Pulmonary artery endothelial cell (primary cell): Measurements from ENCODE around the gene RAB31. TPM values are rescaled to one million over a fixed set of nuclear protein-coding genes. Genes with fewer than 3 reads are reported as not detected.
A peak's percentile ranks its signal among the peaks of the same experiment; 100 is the strongest.

Experiments used
- DNase-seq: peaks from one replicate; pipeline ENCODE4 v3.0.0-alpha.2; 2011; ENCODE audit warnings: low read depth, low spot score
- total RNA-seq: library from RNA; depleted of rRNA; stranded (reverse); fragments of >200 nt; gene quantifications from 2 replicates; pipeline ENCODE4 v1.2.3, GENCODE V29; 2014

Gene RAB31
- total RNA-seq, 1 donor from 2014 or later, result 32.7 TPM

DNA sequence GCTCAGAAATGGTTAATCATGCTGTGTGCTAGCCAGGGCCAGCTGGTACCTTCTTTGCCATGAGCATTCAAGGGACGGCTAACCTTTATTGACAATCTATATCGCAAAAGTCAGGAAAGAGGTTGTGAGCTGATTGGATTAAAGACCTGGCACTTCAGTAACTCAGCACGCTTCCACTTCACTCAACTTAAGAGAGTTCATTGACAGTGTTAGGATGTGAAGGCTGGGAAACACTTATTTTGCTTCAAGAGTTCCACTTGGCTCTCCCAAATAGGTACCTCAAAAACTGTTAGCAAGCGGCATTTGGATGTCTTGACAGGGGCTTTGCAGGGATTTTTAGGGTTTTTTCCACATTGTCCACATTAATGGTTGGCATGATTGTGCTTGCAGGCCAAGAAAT, 152.6 kb downstream of the RAB31 start:
- no peak for DNase-seq

DNA sequence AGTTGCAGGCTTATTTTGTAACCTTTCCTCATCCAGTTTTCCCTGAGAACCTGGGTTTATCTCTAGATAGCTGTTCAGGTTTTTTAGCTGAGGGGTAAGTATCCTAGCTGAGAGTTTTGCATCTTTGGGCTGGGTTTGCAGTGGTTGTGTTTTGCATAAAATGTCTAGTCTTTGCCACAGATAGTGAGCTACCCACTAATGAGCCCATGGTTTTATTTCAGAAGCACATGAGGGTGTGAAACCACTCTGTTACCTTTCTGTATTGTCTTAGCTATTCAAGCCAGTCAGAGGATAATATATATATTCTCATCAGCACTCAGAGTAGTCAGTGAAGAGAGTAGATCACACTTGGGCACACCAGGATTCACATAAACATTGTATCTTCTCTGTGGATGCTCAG, 153.1 kb downstream of the RAB31 start:
- no peak for DNase-seq

- no peak for DNase-seq
Measured at GRCh38 chr18:9861933-9862332, 153.8 kb downstream of the RAB31 start.

- no peak for DNase-seq
Measured at GRCh38 chr18:9862686-9863085, 154.6 kb downstream of the RAB31 start.

DNA sequence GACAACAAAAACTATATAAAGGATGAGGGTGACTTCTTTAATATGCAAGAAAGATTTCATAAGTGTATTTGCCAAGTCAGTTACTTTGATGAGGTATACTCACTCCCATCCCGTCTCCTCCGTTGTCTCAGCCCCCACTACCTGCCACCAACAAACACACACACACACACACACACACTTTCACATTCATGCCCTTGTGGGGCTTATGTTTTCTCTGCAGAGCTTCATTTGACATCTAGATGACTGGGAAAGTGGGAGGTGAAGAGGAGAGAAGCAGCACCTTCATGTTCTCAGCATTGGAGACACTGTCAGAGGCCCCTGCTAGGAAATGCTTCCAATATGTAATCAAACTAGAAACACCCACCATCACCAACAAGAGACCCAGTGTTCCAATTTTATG, 155.2 kb downstream of the RAB31 start:
- no peak for DNase-seq

- no peak for DNase-seq
Measured at GRCh38 chr18:9865764-9866490, 157.8 kb downstream of the RAB31 start.

DNA sequence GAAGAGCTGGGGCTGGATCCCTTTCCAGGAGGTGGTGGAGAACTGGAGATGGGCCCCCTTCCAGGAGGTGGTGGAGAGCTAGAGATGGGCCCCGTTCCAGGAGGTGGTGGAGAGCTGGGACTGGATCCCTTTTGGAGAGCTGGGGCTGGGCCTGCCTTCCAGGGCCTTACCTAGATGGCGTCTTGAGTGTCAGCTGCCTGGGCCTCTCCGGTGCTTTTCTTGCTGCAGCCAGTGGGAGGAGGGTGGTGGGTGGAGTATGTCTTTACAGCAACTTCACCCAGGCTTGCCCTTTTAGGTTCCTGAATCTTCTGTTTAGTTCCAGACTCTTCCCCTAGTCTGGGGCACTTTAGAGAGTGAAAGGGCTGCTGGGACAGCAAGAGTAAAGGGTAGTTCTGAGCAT, 158.5 kb downstream of the RAB31 start:
- DNase-seq, result no peak

DNA sequence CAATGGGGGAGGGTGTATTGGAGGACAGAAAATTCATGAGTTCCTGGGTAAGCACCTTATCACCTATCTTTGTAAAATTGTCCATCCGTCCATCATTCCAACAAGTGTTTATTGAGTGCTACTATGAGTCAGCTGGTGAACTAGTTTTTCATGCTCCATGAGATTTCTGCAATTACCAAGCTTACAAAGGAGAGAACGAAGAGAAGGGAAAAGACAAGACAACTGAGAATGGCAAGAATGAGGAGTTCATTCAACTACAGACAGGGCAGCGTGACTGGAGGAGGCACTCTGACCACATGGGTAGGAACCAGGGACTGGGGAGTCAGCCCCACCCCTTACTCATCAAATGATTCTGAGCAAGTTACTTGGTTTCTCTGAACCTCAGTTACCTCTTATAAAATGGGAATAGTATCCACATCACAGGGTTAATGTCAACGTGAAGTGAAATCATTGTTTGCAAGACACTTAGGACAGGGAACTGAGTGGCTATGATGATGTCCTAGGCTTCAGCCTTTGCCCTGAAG, 159.0 kb downstream of the RAB31 start:
- no peak for DNase-seq

- DNase-seq, result no peak
Measured at GRCh38 chr18:9868857-9869714, 161.0 kb downstream of the RAB31 start.

DNA sequence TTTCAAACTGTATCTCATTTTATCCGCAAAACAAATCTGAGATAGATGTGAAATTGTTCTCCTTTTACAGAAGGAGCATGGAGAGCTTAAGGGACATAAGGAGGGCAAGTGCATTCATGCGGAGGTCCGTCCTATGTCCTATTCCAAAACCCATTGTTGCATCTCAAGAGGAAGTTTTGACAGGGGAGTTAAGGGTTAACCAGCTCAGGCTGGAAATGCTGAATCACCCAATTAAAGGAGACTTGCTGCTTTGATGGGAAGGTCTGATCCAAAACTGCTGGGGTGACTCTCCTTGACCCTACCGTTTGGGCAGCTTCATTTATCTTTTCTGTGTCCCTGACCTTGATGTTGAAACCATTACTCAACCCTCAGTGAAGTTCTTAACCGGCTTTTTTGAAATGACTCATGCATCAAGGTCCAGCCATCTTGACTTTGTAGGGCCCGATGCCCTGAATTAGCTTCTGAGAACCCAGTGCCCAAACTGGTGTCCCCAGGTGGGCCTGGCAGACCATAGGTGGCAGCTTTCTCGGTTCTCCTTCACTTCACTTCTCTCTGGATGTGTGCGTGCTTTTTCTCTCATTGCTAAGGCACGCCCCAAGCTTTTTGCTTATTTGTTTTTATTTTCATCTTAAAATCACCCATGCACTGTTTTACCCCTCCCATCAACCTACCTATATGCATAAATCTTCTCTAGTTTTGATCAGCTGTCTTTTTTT, 161.8 kb downstream of the RAB31 start:
- DNase-seq, result no peak

GRCh38 chr18:9870431-9871008, 162.4 kb downstream of the RAB31 start:
- no peak for DNase-seq

DNA sequence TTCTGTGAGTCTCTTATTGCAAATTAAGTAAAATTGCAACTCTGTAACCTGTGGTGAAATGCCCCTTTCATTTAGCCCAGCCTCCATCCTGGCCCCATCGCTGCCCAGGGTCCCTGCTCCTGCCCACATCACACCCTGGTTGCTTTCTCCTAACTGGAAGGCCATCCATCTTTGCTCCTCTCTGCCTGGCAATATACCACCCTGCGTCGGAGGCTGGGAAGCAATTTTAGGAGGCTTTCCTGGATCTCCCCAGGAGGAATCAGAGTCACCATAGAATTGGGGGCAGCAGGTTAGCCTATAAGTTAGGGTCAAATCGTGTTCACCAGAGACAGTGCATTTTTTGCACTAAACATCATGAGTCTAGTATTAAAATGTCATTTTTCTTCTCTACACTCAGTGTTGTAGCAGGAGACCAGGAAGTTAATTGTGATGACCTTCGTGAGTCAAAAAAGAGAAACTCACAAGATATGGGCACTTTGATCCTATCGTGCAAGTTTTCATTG, 163.2 kb downstream of the RAB31 start:
- no peak for DNase-seq

DNA sequence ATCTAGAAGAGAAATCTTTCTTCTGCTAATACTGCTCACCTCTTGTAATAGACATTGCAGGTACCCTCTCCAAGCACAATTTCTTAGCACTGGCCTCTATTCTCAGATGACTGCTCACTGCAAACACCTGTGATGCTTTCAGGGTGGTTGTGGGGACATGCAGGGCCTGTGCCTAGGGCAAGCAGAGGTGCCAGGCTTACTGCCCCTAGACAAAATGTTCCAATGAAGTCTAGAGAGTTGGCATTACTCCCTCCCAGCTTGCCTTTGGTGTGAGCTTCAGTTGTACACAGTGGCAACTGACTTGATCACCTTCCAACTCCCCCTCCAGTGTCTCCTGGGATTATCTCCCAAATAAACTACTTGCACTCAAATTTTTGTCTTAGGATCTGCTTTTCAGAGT, 164.7 kb downstream of the RAB31 start:
- DNase-seq, result no peak

DNA sequence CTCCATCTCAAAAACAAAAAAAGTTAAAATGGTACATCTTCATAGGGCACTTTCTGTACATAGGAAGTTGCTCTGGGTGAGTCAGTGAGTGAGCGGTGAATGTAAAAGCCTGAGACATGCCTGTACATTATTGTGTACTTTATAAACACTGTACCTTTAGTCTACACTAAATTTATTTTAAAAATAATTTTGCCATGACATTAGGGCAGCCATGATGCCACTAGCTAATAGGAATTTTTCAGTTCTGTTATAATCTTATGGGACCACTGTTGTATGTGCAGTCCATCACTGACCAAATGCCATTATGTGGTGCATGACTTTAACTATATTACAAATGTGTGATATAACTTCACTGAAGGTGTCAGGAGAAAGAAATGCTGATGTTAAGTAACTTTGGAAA, 166.6 kb downstream of the RAB31 start:
- no peak for DNase-seq

DNA sequence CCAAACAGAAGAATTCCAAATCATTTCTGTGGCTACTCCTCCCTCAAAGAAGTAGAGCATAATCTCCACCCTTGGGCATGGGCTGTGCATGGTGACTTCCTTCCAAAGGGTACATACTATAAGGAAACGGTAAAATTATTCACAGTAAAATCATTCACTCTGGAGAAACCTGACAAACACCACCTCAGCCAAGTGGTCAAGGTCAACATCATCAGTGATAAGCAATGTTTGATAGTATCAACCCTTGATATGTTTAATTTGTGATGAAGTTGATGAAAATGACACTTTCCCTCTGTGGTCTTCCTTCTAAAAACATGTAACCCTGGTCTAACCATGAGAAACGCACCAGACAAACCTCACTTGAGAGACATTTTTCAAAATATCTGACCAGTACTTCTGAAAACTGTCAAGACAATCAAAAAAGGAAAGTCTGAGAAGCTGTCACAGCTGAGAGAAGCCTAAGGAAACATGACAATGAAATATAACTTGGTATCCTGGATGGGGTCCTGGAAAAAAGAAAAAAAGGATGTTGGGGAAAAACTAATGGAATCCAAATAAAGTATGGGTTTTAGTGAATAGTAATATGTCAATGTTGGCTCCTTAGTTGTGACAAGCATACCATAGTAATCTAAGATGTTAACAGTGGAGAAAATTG, 168.2 kb downstream of the RAB31 start:
- no peak for DNase-seq

GRCh38 chr18:9876867-9877654, 169.0 kb downstream of the RAB31 start:
- peak; percentile 79 for DNase-seq

DNA sequence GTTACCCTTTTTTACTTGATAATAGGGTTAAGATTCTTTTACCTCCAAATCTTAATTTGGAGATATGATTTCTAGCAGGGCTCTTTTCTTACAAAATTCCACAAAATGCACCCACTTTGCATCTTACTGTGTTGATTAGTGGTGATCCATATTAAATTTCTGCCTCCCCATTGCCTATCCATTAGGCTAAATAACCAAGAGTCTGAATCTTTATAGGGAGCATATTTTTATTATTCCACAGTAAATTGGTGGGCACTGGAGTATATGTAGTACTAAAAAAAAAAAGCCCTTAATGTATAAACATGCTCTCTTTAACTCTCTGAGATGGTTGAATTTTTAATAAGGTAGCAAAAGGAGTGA, 169.5 kb downstream of the RAB31 start:
- no peak for DNase-seq

DNA sequence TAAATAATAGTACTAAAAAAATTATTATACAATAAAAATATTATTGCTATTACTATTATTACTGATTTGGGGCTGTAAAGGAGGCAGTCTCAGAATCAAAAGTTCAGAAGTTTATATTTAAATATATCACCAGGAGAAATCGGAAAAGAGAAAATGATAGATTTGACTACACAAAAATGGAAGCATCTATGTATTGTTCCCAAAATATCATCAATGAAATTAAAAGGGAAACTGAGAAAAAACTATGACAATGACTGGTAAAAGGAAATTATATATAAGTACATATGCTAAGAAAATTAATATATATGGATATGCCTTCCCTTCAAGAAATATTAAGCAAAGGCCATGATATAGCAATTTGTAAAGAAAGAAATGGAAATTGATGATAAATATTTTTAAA, 170.0 kb downstream of the RAB31 start:
- DNase-seq, result no peak

DNA sequence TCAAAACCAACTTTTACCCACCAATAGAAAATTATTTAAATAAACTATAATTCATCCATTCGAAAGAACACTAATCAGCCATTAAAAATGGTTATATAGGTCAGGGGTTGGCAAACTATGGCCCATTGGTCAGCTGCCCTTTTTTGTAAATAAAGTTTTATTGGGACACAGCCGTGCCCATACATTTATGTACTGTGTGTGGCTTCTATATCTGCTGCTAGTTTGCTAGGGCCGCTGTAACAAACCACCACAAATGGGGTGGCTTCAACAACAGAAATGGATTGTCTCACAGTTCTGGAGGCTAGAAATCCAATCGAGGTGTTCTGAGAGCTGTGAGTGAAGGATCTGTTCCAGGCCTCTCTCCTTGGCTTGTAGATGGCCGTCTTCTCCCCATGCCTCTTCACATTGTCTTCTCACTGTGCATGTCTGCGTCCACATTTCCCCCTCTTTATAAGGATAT, 170.7 kb downstream of the RAB31 start:
- DNase-seq, result no peak

- DNase-seq, result no peak
Measured at GRCh38 chr18:9884090-9884489, 176.0 kb downstream of the RAB31 start.
